ENCODE data around the gene CNNM3.

CNNM3 gene

DNA sequence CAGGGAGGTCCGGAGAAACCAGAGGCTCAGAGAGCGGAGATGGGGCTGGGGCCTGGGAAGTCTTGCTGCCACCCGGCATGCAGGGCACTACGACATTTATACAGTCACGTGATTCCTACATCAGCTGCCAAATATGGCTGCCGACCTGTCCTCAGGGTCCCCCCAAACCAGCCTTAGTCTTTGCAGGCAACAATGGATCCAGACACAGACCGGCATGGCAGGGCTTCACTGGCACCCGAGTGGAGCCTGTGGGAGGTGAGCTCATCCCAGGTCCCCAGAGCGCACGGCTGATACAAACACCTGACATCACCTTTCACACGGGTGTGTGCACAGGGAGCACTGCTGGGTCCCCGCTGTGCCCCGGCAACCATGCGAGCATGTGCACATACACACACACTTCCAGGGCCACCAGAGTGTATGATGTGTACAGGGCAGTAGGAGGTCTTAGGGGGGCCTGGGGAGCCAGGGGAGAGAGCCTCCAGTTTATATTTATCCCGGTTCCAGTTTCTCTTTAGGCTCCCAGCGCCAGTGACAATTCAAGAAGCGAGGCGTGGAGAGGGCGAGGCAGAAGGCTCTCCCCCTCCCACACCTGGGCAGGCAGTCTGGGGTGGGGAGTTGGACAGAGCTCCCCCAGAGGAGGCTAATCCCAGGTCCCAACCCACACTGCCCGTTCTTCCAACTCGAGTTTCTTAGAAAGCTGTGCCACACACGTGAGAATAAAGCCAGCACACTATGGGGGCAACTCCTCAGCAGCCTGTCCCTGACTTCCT lies 51.1 kb downstream of the CNNM3 start:
- no peak for DNase-seq

DNA sequence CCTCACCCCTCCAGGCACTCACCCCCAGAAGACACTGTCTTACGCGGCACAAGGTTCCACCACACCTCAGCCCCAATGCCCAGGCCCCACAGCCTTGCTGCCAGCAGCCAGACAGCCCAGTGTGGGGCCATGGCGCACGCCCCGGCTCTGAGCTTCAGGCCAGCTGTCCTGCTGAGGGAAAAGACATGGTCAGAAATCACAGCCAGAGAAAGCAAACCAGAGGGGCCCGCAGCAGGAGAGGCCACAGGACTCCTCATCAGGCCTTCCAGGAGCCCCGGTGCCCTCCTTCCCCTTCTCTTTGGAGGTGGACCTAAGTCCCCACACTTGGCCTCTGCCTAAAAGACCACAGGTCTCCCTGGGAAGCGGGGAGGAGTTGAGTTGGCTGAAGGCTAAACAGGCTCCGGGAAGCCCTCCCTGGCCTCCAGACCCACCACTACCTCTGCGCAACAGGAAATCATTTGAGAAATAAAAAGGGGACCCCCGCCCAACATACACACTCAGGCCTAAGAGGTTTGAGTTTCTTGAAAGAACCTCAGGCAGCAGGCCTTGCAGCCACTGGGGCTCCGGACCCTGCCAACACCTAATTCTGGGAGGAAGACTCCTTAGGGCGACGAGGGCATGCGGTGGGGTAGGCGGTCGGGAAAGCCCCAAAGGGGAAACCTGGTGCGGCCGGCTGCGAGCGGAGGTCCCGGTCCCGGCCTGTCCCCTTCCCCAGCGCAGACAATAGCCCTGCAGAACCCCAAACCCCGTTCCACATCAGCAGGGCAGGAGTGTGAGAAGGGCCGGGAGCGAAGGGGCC lies 51.9 kb downstream of the CNNM3 start:
- no peak for DNase-seq

- DNase-seq: peak; percentile 88
Observed at GRCh38 chr2:96868555-96869280, 52.6 kb downstream of the CNNM3 start.

GRCh38 chr2:96869281-96869821 lies 53.3 kb downstream of the CNNM3 start:
- peak; percentile 48 for DNase-seq

- peak; percentile 21 for DNase-seq
Observed at GRCh38 chr2:96869822-96870625, 54.0 kb downstream of the CNNM3 start, which contains the start of gene SEMA4C. Gene SEMA4C (minus strand): TSS chr2:96870080. CDS start chr2:96867886, 2,194 bp downstream.

GRCh38 chr2:96870626-96871255 lies 54.7 kb downstream of the CNNM3 start:
- no peak for DNase-seq

- DNase-seq: no peak
Observed at GRCh38 chr2:96872591-96873349, 56.7 kb downstream of the CNNM3 start.

- DNase-seq: no peak
Observed at GRCh38 chr2:96873651-96874096, 57.6 kb downstream of the CNNM3 start.

- DNase-seq: no peak
Observed at GRCh38 chr2:96874198-96874831, 58.2 kb downstream of the CNNM3 start.

GRCh38 chr2:96875498-96876268 lies 59.6 kb downstream of the CNNM3 start:
- no peak for DNase-seq

DNA sequence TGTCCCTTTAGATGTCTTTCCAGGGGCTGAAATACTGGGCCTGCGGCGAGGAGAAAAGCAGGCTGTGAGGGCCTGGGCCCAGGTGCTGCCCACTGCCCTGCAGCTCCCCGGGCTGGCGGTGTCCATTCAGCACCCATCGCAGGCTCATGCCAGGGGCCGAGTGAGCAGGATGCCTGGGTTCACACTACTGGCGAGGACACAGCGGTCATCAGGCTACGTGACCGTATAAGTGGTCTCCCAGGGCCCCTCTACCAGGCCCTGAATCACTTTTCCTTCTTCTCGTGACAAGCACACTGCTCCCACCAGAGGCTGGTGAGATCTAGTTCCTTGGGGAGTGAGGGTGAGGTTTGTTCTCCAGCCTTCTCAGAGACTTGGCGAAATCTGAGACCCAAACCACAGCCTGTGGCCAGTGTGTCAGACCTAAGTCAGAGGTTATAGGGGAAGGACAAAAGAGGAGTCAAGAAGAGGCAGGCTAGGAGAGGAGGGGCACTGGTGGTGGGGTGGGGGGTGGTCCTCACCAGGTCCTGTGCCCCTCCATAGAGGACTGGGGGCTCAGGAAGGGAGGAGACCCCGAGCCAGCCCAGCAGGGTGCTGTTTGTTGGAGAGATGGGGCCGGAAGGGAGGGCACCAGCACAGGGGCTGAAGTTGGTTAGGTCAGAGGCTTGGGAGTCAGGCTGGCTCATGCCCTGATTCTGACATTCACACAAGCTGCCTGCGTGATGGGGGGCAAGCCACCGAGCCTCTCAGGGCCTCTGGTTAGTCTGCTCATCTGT lies 60.4 kb downstream of the CNNM3 start:
- peak; percentile 53 for DNase-seq

GRCh38 chr2:96877042-96877451 lies 61.0 kb downstream of the CNNM3 start:
- no peak for DNase-seq

DNA sequence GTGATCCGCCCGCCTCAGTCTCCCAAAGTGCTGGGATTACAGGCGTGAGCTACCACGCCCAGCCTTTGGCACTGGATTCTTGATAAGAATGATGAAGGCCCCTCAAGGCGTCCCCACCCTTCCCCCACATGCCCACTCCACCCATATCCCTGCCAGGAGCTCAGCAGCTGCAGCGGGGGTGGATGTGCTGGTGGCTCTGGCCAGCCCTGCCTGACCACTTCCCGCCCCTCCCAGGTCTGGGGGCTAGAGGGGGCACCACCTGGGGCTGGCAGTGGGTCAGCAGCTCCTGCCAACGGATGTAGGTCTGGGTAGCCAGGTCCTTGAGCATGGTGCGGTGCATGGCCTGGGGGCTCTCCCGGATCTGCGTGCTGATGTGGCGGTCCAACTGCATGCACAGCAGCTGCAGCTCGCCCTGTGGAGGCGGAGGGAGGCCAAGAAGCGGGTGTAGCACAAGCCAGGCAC lies 61.6 kb downstream of the CNNM3 start:
- DNase-seq: no peak

GRCh38 chr2:96878171-96878570 lies 62.1 kb downstream of the CNNM3 start:
- DNase-seq: no peak

GRCh38 chr2:96878796-96879544 lies 62.9 kb downstream of the CNNM3 start:
- DNase-seq: no peak

- DNase-seq: no peak
Observed at GRCh38 chr2:96879545-96880040, 63.5 kb downstream of the CNNM3 start.

DNA sequence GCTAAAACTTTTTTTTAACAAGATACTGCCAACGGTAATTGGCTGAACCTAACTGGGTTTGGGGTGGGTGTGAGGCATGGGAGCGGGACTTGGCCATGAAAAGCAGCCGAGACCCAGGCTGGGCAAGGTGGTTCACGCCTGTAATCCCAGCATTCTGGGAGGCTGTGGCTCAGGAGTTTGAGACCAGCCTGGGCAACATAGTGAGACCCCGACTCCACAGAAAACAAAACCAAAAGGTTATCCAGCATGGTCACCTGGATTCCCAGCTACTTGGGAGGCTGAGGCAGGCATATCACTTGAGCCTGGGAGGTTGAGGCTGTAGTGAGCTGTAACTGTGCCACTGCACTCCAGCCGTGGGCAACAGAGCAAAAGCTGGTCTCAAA lies 64.8 kb downstream of the CNNM3 start:
- no peak for DNase-seq

Measured in HCEC 1CT (cell line).